ENCODE measurements around the gene TPRA1.

TPRA1 gene

GRCh38 chr3:127536830-127537812 lies 53.4 kb downstream of the TPRA1 start:
- Histone ChIP-seq H3K18ac (ENCODE audit: low read length) (no peak overlapping the region), H3K4me3 (ENCODE audit: low read depth, low read length) (no peak overlapping the region), H3K4ac (ENCODE audit: low read depth, low read length) (no peak overlapping the region), H3K27me3 (ENCODE audit: insufficient read depth, low read length) (no peaks in the 10 kb centered on the region), H3K27ac (ENCODE audit: low read depth, low read length) (no peak overlapping the region), H3K23ac (ENCODE audit: low read length) (no peak overlapping the region), H3K4me2 (ENCODE audit: low read length) (no peak overlapping the region), H2BK12ac (ENCODE audit: low read length) (no peak overlapping the region), H3K9ac (ENCODE audit: low read length) (no peak overlapping the region), H3K14ac (ENCODE audit: low read length) (no peak overlapping the region), H2AFZ (ENCODE audit: insufficient read depth, low read length, poor library complexity) (no peak overlapping the region), H4K12ac (ENCODE audit: low read depth, low read length) (no peak overlapping the region), H3K9me3 (ENCODE audit: insufficient read depth, low read depth, low read length) (peaks cover 4% of the 10 kb centered on the region), H2AK5ac (ENCODE audit: low read length) (no peak overlapping the region), H3K4me1 (ENCODE audit: control insufficient read depth in 1 of 2, insufficient read depth in 2 of 2, low read length in 2 of 2) (no peaks in the 10 kb centered on the region), H3K36me3 (ENCODE audit: control insufficient read depth in 1 of 2, insufficient read depth in 2 of 2, low read length in 2 of 2) (no peaks in the 10 kb centered on the region), H3K79me2 (ENCODE audit: control insufficient read depth, insufficient read depth, low read length, poor library complexity) (no peaks in the 10 kb centered on the region), H3K79me1 (ENCODE audit: low read length) (no peaks in the 10 kb centered on the region), H2BK5ac (ENCODE audit: low read depth, low read length, poor library complexity) (no peak overlapping the region), H4K91ac (ENCODE audit: low read depth, low read length) (no peak overlapping the region), H4K8ac (ENCODE audit: low read depth, low read length) (no peak overlapping the region), H2BK120ac (ENCODE audit: insufficient read depth, low read length, poor library complexity) (no peak overlapping the region)
- no CpG with 5 or more reads among the region's 22 CpGs for WGBS (ENCODE audit: extremely low coverage, insufficient coverage, insufficient read length)
- DNase-seq, result no peak

- Histone ChIP-seq H3K14ac (ENCODE audit: low read length) (no peak overlapping the region), H3K27ac (ENCODE audit: low read depth, low read length) (no peak overlapping the region), H2BK120ac (ENCODE audit: insufficient read depth, low read length, poor library complexity) (no peak overlapping the region), H3K27me3 (ENCODE audit: insufficient read depth, low read length) (no peaks in the 10 kb centered on the region), H2BK5ac (ENCODE audit: low read depth, low read length, poor library complexity) (no peak overlapping the region), H4K8ac (ENCODE audit: low read depth, low read length) (no peak overlapping the region), H4K91ac (ENCODE audit: low read depth, low read length) (no peak overlapping the region), H3K4me3 (ENCODE audit: low read depth, low read length) (no peak overlapping the region), H3K36me3 (ENCODE audit: control insufficient read depth in 1 of 2, insufficient read depth in 2 of 2, low read length in 2 of 2) (no peaks in the 10 kb centered on the region), H2AK5ac (ENCODE audit: low read length) (no peak overlapping the region), H4K12ac (ENCODE audit: low read depth, low read length) (no peak overlapping the region), H3K4me1 (ENCODE audit: control insufficient read depth in 1 of 2, insufficient read depth in 2 of 2, low read length in 2 of 2) (no peaks in the 10 kb centered on the region), H3K4ac (ENCODE audit: low read depth, low read length) (no peak overlapping the region), H3K4me2 (ENCODE audit: low read length) (no peak overlapping the region), H3K79me1 (ENCODE audit: low read length) (no peaks in the 10 kb centered on the region), H3K79me2 (ENCODE audit: control insufficient read depth, insufficient read depth, low read length, poor library complexity) (no peaks in the 10 kb centered on the region), H3K23ac (ENCODE audit: low read length) (no peak overlapping the region), H3K9me3 (ENCODE audit: insufficient read depth, low read depth, low read length) (peaks cover 4% of the 10 kb centered on the region), H3K18ac (ENCODE audit: low read length) (no peak overlapping the region), H3K9ac (ENCODE audit: low read length) (no peak overlapping the region), H2AFZ (ENCODE audit: insufficient read depth, low read length, poor library complexity) (no peak overlapping the region), H2BK12ac (ENCODE audit: low read length) (no peak overlapping the region)
- WGBS (ENCODE audit: extremely low coverage, insufficient coverage, insufficient read length), result no CpG with 5 or more reads among the region's 18 CpGs
- DNase-seq, result no peak
Observed at GRCh38 chr3:127535901-127536829, 54.4 kb downstream of the TPRA1 start.

- no peak for DNase-seq
- H3K79me1 ChIP-seq (ENCODE audit: low read length), result no peaks in the 10 kb centered on the region
- no peak overlapping the region for H3K9ac ChIP-seq (ENCODE audit: low read length)
- no peaks in the 10 kb centered on the region for H3K4me1 ChIP-seq (ENCODE audit: control insufficient read depth in 1 of 2, insufficient read depth in 2 of 2, low read length in 2 of 2)
- H4K12ac ChIP-seq (ENCODE audit: low read depth, low read length), result no peak overlapping the region
- no peak overlapping the region for H3K27ac ChIP-seq (ENCODE audit: low read depth, low read length)
- no peak overlapping the region for H3K4me3 ChIP-seq (ENCODE audit: low read depth, low read length)
- no peak overlapping the region for H3K18ac ChIP-seq (ENCODE audit: low read length)
- H3K23ac ChIP-seq (ENCODE audit: low read length), result no peak overlapping the region
- H3K79me2 ChIP-seq (ENCODE audit: control insufficient read depth, insufficient read depth, low read length, poor library complexity), result no peaks in the 10 kb centered on the region
- peaks cover 4% of the 10 kb centered on the region for H3K9me3 ChIP-seq (ENCODE audit: insufficient read depth, low read depth, low read length)
- no peaks in the 10 kb centered on the region for H3K36me3 ChIP-seq (ENCODE audit: control insufficient read depth in 1 of 2, insufficient read depth in 2 of 2, low read length in 2 of 2)
- no peak overlapping the region for H2BK120ac ChIP-seq (ENCODE audit: insufficient read depth, low read length, poor library complexity)
- no peak overlapping the region for H4K91ac ChIP-seq (ENCODE audit: low read depth, low read length)
- H2AFZ ChIP-seq (ENCODE audit: insufficient read depth, low read length, poor library complexity), result no peak overlapping the region
- WGBS (ENCODE audit: extremely low coverage, insufficient coverage, insufficient read length), result no CpG with 5 or more reads among the region's 12 CpGs
- H2AK5ac ChIP-seq (ENCODE audit: low read length), result no peak overlapping the region
- no peak overlapping the region for H3K14ac ChIP-seq (ENCODE audit: low read length)
- H2BK5ac ChIP-seq (ENCODE audit: low read depth, low read length, poor library complexity), result no peak overlapping the region
- H3K4me2 ChIP-seq (ENCODE audit: low read length), result no peak overlapping the region
- no peak overlapping the region for H4K8ac ChIP-seq (ENCODE audit: low read depth, low read length)
- no peak overlapping the region for H2BK12ac ChIP-seq (ENCODE audit: low read length)
- no peak overlapping the region for H3K4ac ChIP-seq (ENCODE audit: low read depth, low read length)
- no peaks in the 10 kb centered on the region for H3K27me3 ChIP-seq (ENCODE audit: insufficient read depth, low read length)
Observed at GRCh38 chr3:127535106-127535785, 55.3 kb downstream of the TPRA1 start.

GRCh38 chr3:127534564-127534963 lies 56.0 kb downstream of the TPRA1 start:
- Histone ChIP-seq H3K9ac (ENCODE audit: low read length) (no peak overlapping the region), H4K12ac (ENCODE audit: low read depth, low read length) (no peak overlapping the region), H3K9me3 (ENCODE audit: insufficient read depth, low read depth, low read length) (peaks cover 4% of the 10 kb centered on the region), H4K91ac (ENCODE audit: low read depth, low read length) (no peak overlapping the region), H3K23ac (ENCODE audit: low read length) (no peak overlapping the region), H3K79me1 (ENCODE audit: low read length) (no peaks in the 10 kb centered on the region), H3K27me3 (ENCODE audit: insufficient read depth, low read length) (no peaks in the 10 kb centered on the region), H3K14ac (ENCODE audit: low read length) (no peak overlapping the region), H2BK5ac (ENCODE audit: low read depth, low read length, poor library complexity) (no peak overlapping the region), H2BK120ac (ENCODE audit: insufficient read depth, low read length, poor library complexity) (no peak overlapping the region), H2AK5ac (ENCODE audit: low read length) (no peak overlapping the region), H3K4me3 (ENCODE audit: low read depth, low read length) (no peak overlapping the region), H2AFZ (ENCODE audit: insufficient read depth, low read length, poor library complexity) (no peak overlapping the region), H3K4me2 (ENCODE audit: low read length) (no peak overlapping the region), H3K4ac (ENCODE audit: low read depth, low read length) (no peak overlapping the region), H3K4me1 (ENCODE audit: control insufficient read depth in 1 of 2, insufficient read depth in 2 of 2, low read length in 2 of 2) (no peaks in the 10 kb centered on the region), H3K79me2 (ENCODE audit: control insufficient read depth, insufficient read depth, low read length, poor library complexity) (no peaks in the 10 kb centered on the region), H3K27ac (ENCODE audit: low read depth, low read length) (no peak overlapping the region), H2BK12ac (ENCODE audit: low read length) (no peak overlapping the region), H3K36me3 (ENCODE audit: control insufficient read depth in 1 of 2, insufficient read depth in 2 of 2, low read length in 2 of 2) (no peaks in the 10 kb centered on the region), H4K8ac (ENCODE audit: low read depth, low read length) (no peak overlapping the region), H3K18ac (ENCODE audit: low read length) (no peak overlapping the region)
- no peak for DNase-seq
- WGBS (ENCODE audit: extremely low coverage, insufficient coverage, insufficient read length), result no CpG with 5 or more reads among the region's 11 CpGs
